HepG2 (cell line): ENCODE measurements around the gene SYCP2L. TPM values are rescaled to one million over a fixed set of nuclear protein-coding genes. Genes with fewer than 3 reads are reported as not detected.

ENCODE experiments used
- KLF6 ChIP-seq: IDR thresholded peaks from 2 replicates; pipeline ENCODE4 v1.8.0; 2016; ENCODE audit warnings: missing biosample characterization, missing genetic modification reagents
- ZMYM2 ChIP-seq: sonication (generic); formaldehyde crosslinking; IDR thresholded peaks from 2 replicates; pipeline ENCODE4 v1.8.0; 2022; ENCODE audit warnings: mild to moderate bottlenecking, missing genetic modification reagents
- ZNF30 ChIP-seq: sonication (generic); formaldehyde crosslinking; IDR thresholded peaks from 2 replicates; pipeline ENCODE4 v1.5.0; 2020; ENCODE audit warnings: mild to moderate bottlenecking, missing genetic modification reagents
- ZSCAN9 ChIP-seq: IDR thresholded peaks from 2 replicates; pipeline ENCODE4 v1.6.1; 2016; ENCODE audit warnings: borderline replicate concordance
- polyA plus RNA-seq, 8 experiments: library from polyadenylated mRNA; depleted of rRNA in 3 of 8; stranded (reverse) in 7 of 8; unstranded in 1 of 8; fragments of >200 nt; fragmentation: Illumina TruSeq in 4 of 8; extraction: Trizol in 4 of 8; gene quantifications; 2 replicates each; pipeline versions ENCODE4 v1.2.1 to v1.2.3, GENCODE V29; 2011 to 2016; ENCODE audit warnings: low read depth in 4 of 8, missing spikeins in 1 of 8, mixed read lengths in 1 of 8; ENCODE audit not compliant: insufficient read depth in 1 of 8
- total RNA-seq, 5 experiments: library from RNA; depleted of rRNA; stranded (reverse); fragments of >200 nt; fragmentation: Illumina TruSeq; extraction: Trizol; gene quantifications; 2 replicates each; pipeline ENCODE4 v1.2.3, GENCODE V29; 2016; ENCODE audit warnings: low read depth in 1 of 5
- TF ChIP-seq, protein P1 (sequence below): sonication (generic); formaldehyde crosslinking; IDR thresholded peaks from one replicate; pipeline ENCODE4 v1.5.1; 2020; ENCODE audit warnings: mild to moderate bottlenecking, missing genetic modification reagents; ENCODE audit errors: not compliant biosample characterization
- TF ChIP-seq, protein P2 (sequence below): sonication (generic); formaldehyde crosslinking; conservative IDR thresholded peaks from 2 replicates; pipeline ENCODE4 v1.5.0; 2020; ENCODE audit warnings: missing genetic modification reagents
- TF ChIP-seq, protein P3 (sequence below): IDR thresholded peaks from 2 replicates; pipeline ENCODE4 v1.6.1; 2016
- TF ChIP-seq, protein P4 (sequence below): IDR thresholded peaks from 2 replicates; pipeline ENCODE4 v1.6.1; 2016; ENCODE audit warnings: low read depth, control low read depth

The SYCP2L gene
- total and polyA plus RNA-seq, 2 of the 13 experiments (the other 11 are each of a cell fraction or from before 2014, with no cell fraction given): 0.22 to 0.54 TPM

DNA sequence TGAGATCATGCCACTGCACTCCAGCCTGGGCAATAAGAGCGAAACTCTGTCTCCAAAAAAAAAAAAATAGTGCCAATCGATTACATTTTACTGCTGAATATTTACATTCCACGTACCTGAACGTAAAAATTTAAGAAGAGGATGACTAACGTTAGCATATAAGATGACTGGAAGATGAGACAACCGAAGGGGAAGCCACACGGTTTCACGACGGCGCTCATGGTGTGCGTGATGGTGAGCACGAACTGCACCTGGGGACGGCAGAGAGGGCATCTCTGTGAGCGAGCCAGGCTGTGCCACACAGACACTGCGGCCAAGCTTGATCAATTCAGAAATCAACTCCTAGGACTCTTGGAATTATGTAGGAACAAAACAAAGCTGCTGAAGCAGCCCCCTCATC lies 102.7 kb downstream of the SYCP2L start (continued):
- TF ChIP-seq, protein P1, sequence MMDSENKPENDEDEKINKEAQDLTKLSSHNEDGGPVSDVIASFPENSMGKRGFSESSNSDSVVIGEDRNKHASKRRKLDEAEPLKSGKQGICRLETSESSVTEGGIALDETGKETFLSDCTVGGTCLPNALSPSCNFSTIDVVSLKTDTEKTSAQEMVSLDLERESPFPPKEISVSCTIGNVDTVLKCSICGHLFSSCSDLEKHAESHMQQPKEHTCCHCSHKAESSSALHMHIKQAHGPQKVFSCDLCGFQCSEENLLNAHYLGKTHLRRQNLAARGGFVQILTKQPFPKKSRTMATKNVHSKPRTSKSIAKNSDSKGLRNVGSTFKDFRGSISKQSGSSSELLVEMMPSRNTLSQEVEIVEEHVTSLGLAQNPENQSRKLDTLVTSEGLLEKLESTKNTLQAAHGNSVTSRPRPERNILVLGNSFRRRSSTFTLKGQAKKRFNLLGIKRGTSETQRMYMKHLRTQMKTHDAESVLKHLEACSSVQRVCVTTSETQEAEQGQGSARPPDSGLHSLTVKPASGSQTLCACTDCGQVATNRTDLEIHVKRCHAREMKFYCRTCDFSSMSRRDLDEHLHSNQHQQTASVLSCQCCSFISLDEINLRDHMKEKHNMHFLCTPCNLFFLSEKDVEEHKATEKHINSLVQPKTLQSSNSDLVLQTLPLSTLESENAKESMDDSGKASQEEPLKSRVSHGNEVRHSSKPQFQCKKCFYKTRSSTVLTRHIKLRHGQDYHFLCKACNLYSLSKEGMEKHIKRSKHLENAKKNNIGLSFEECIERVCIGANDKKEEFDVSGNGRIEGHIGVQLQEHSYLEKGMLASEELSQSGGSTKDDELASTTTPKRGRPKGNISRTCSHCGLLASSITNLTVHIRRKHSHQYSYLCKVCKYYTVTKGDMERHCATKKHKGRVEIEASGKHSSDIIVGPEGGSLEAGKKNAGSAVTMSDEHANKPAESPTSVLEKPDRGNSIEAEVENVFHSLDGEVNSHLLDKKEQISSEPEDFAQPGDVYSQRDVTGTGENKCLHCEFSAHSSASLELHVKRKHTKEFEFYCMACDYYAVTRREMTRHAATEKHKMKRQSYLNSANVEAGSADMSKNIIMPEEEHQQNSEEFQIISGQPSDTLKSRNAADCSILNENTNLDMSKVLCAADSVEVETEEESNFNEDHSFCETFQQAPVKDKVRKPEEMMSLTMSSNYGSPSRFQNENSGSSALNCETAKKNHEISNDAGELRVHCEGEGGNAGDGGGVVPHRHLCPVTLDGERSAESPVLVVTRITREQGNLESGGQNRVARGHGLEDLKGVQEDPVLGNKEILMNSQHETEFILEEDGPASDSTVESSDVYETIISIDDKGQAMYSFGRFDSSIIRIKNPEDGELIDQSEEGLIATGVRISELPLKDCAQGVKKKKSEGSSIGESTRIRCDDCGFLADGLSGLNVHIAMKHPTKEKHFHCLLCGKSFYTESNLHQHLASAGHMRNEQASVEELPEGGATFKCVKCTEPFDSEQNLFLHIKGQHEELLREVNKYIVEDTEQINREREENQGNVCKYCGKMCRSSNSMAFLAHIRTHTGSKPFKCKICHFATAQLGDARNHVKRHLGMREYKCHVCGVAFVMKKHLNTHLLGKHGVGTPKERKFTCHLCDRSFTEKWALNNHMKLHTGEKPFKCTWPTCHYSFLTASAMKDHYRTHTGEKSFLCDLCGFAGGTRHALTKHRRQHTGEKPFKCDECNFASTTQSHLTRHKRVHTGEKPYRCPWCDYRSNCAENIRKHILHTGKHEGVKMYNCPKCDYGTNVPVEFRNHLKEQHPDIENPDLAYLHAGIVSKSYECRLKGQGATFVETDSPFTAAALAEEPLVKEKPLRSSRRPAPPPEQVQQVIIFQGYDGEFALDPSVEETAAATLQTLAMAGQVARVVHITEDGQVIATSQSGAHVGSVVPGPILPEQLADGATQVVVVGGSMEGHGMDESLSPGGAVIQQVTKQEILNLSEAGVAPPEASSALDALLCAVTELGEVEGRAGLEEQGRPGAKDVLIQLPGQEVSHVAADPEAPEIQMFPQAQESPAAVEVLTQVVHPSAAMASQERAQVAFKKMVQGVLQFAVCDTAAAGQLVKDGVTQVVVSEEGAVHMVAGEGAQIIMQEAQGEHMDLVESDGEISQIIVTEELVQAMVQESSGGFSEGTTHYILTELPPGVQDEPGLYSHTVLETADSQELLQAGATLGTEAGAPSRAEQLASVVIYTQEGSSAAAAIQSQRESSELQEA: no peak
- TF ChIP-seq, protein P2, sequence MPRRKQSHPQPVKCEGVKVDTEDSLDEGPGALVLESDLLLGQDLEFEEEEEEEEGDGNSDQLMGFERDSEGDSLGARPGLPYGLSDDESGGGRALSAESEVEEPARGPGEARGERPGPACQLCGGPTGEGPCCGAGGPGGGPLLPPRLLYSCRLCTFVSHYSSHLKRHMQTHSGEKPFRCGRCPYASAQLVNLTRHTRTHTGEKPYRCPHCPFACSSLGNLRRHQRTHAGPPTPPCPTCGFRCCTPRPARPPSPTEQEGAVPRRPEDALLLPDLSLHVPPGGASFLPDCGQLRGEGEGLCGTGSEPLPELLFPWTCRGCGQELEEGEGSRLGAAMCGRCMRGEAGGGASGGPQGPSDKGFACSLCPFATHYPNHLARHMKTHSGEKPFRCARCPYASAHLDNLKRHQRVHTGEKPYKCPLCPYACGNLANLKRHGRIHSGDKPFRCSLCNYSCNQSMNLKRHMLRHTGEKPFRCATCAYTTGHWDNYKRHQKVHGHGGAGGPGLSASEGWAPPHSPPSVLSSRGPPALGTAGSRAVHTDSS (CRISPR knock-in tag): no peak
- TF ChIP-seq ZSCAN9 (CRISPR knock-in tag) (no peak), KLF6 (no peak), ZNF30 (no peak), ZMYM2 (CRISPR knock-in tag) (no peak)
- TF ChIP-seq, protein P3, sequence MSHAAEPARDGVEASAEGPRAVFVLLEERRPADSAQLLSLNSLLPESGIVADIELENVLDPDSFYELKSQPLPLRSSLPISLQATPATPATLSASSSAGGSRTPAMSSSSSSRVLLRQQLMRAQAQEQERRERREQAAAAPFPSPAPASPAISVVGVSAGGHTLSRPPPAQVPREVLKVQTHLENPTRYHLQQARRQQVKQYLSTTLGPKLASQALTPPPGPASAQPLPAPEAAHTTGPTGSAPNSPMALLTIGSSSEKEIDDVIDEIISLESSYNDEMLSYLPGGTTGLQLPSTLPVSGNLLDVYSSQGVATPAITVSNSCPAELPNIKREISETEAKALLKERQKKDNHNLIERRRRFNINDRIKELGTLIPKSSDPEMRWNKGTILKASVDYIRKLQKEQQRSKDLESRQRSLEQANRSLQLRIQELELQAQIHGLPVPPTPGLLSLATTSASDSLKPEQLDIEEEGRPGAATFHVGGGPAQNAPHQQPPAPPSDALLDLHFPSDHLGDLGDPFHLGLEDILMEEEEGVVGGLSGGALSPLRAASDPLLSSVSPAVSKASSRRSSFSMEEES: no peak
- TF ChIP-seq, protein P4, sequence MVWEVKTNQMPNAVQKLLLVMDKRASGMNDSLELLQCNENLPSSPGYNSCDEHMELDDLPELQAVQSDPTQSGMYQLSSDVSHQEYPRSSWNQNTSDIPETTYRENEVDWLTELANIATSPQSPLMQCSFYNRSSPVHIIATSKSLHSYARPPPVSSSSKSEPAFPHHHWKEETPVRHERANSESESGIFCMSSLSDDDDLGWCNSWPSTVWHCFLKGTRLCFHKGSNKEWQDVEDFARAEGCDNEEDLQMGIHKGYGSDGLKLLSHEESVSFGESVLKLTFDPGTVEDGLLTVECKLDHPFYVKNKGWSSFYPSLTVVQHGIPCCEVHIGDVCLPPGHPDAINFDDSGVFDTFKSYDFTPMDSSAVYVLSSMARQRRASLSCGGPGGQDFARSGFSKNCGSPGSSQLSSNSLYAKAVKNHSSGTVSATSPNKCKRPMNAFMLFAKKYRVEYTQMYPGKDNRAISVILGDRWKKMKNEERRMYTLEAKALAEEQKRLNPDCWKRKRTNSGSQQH: no peak
